ENCODE measurements around the gene NPFFR1. TPM values are rescaled to one million over a fixed set of nuclear protein-coding genes. Genes with fewer than 3 reads are reported as not detected.

Gene NPFFR1
- 0.02 TPM in 1 of 5 replicates, not detected in the others for total RNA-seq (2022; extraction: Qiagen RNA extraction)

GRCh38 chr10:70283445-70284399 is at the start of gene NPFFR1:
Gene NPFFR1, minus strand, starts transcription at chr10:70284004. Its CDS starts 328 bp downstream, at chr10:70283676.

GRCh38 chr10:70233109-70233938 is 50.5 kb downstream of the NPFFR1 start, which contains the start of gene PPA1:
Gene PPA1, minus strand, starts transcription at chr10:70233429. Its CDS starts 102 bp downstream, at chr10:70233327.

Other genes starting within 250 kb of the NPFFR1 start
- 23.0 to 28.5 TPM (median 27.8 TPM) in 5 replicates for gene MACROH2A2, start 231.2 kb downstream of the NPFFR1 start, total RNA-seq (2022; extraction: Qiagen RNA extraction)
- 29.3 to 39.2 TPM (median 35.9 TPM) in 5 replicates for gene AIFM2, start 151.2 kb downstream of the NPFFR1 start, total RNA-seq (2022; extraction: Qiagen RNA extraction)
- 10.2 to 18.4 TPM (median 17.7 TPM) in 5 replicates for gene TYSND1, start 137.3 kb downstream of the NPFFR1 start, total RNA-seq (2022; extraction: Qiagen RNA extraction)
- 79.1 to 95.9 TPM (median 84.2 TPM) in 5 replicates for gene SAR1A, start 113.5 kb downstream of the NPFFR1 start, total RNA-seq (2022; extraction: Qiagen RNA extraction)
- gene PPA1, start 50.6 kb downstream of the NPFFR1 start, total RNA-seq (2022; extraction: Qiagen RNA extraction) = 209 to 255 TPM (median 213 TPM) in 5 replicates
- 17.0 to 21.5 TPM (median 20.5 TPM) in 5 replicates for gene LRRC20, start 98.6 kb upstream of the NPFFR1 start, total RNA-seq (2022; extraction: Qiagen RNA extraction)
- 12.2 to 14.5 TPM (median 14.1 TPM) in 5 replicates for gene EIF4EBP2, start 120.1 kb upstream of the NPFFR1 start, total RNA-seq (2022; extraction: Qiagen RNA extraction)
- not detected in 5 replicates for gene NODAL, start 157.7 kb upstream of the NPFFR1 start, total RNA-seq (2022; extraction: Qiagen RNA extraction)
- gene PALD1, start 194.8 kb upstream of the NPFFR1 start, total RNA-seq (2022; extraction: Qiagen RNA extraction) = 5.8 to 7.4 TPM (median 6.7 TPM) in 5 replicates